Measurements from ENCODE around the gene TMEM106A. TPM values are rescaled to one million over a fixed set of nuclear protein-coding genes. Genes with fewer than 3 reads are reported as not detected.

TMEM106A gene
- total RNA-seq, 1 experiment from 2014 or later, result 3.5 TPM

DNA sequence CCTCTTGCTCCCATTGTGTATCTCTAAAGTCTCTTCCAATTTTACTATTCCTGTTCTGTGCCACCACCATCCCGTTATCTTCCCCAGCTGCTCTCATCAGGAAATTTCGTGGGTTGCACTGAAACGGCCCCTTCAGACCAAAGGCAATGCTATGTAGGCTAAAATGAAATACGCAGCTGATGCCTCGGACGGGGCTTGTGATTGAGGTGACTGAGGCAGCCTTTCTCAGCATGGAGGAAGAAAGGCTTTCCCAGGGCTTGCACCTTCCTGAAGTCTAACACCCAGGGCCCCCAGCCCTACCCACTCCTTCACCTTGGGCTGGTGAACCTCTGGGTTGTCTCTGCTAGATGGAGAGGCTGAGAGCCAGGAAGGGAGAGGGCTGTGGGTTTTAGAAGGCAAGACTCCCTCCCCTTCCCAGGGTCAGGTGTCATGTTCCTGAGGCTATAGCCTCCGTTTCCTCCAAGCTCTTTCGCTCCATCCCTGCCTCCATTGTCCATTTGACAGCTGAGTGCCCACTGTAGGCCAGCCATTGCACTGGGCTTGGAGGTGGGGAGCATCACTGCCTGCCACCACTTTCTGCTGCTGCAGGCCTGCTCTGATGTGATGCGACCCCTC is 8.9 kb downstream of the TMEM106A start:
- BruUV-seq (replicated peaks), result no TSS peak
- CTCF ChIA-PET, result no interaction called here
- Histone ChIP-seq H3K4me2 (ENCODE audit: low read length) (no peak overlapping the region), H3K4me1 (ENCODE audit: control insufficient read depth in 1 of 2, insufficient read depth in 2 of 2, low read length in 2 of 2) (no peaks in the 10 kb centered on the region), H3K9me2 (ENCODE audit: insufficient read depth) (no peaks in the 10 kb centered on the region), H3K9ac (ENCODE audit: low read length) (no peak overlapping the region), H3K9me3 (ENCODE audit: control insufficient read depth in 1 of 2, insufficient read depth in 1 of 2, low read depth in 1 of 2, low read length in 2 of 2) (no peaks in the 10 kb centered on the region), H2AFZ (ENCODE audit: low read depth, low read length, poor library complexity, severe bottlenecking) (no peak overlapping the region), H3K36me3 (ENCODE audit: control insufficient read depth in 1 of 2, insufficient read depth in 2 of 2, low read length in 2 of 2) (no peaks in the 10 kb centered on the region), H3K79me2 (ENCODE audit: insufficient read depth, low read length) (no peaks in the 10 kb centered on the region), H4K20me1 (ENCODE audit: insufficient read depth) (no peaks in the 10 kb centered on the region), H3K4me3 (replicated peaks in 1 of 2; ENCODE audit: low read depth in 1 of 2, low read length in 2 of 2) (no peak overlapping the region), H3K27ac (ENCODE audit: low read depth, low read length) (no peak overlapping the region), H3K27me3 (ENCODE audit: insufficient read depth, low read length) (no peaks in the 10 kb centered on the region)
- TF ChIP-seq ZBTB33 (IDR thresholded peaks at IDR 0.05; ENCODE audit: extremely low read depth, insufficient replicate concordance, low read length) (no peak), RAD21 (IDR thresholded peaks at IDR 0.05; ENCODE audit: low read depth) (no peak), JUND (IDR thresholded peaks at IDR 0.05) (no peak), EGR1 (IDR thresholded peaks at IDR 0.05; ENCODE audit: low read depth) (no peak), ZNF274 (IDR thresholded peaks at IDR 0.05; ENCODE audit: low read depth, low read length) (no peak), CBX3 (IDR thresholded peaks at IDR 0.05; ENCODE audit: low read depth) (no peak), ZFX (IDR thresholded peaks at IDR 0.05) (no peak), POLR2A (IDR thresholded peaks at IDR 0.05; ENCODE audit: borderline replicate concordance, extremely low read depth, insufficient read depth, insufficient read length) (no peak), EZH2 (IDR thresholded peaks at IDR 0.05) (no peak), CEBPB (IDR thresholded peaks at IDR 0.05; ENCODE audit: low read depth) (no peak), YY1 (IDR thresholded peaks at IDR 0.05; ENCODE audit: extremely low read depth, insufficient replicate concordance, low read depth, low read length) (no peak), TCF7L2 (IDR thresholded peaks at IDR 0.05; ENCODE audit: borderline replicate concordance, extremely low read depth, insufficient read depth, insufficient read length) (no peak), SRF (IDR thresholded peaks at IDR 0.05; ENCODE audit: low read depth) (no peak), POLR2AphosphoS5 (IDR thresholded peaks at IDR 0.05; ENCODE audit: low read depth, low read length) (no peak), SP1 (IDR thresholded peaks at IDR 0.05; ENCODE audit: low read depth) (no peak)
- TF ChIP-seq, protein P1, sequence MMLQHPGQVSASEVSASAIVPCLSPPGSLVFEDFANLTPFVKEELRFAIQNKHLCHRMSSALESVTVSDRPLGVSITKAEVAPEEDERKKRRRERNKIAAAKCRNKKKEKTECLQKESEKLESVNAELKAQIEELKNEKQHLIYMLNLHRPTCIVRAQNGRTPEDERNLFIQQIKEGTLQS (IDR thresholded peaks at IDR 0.05), result no peak
- TF ChIP-seq, protein P2, sequence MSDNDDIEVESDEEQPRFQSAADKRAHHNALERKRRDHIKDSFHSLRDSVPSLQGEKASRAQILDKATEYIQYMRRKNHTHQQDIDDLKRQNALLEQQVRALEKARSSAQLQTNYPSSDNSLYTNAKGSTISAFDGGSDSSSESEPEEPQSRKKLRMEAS (IDR thresholded peaks at IDR 0.05), result no peak
- TF ChIP-seq, protein P3, sequence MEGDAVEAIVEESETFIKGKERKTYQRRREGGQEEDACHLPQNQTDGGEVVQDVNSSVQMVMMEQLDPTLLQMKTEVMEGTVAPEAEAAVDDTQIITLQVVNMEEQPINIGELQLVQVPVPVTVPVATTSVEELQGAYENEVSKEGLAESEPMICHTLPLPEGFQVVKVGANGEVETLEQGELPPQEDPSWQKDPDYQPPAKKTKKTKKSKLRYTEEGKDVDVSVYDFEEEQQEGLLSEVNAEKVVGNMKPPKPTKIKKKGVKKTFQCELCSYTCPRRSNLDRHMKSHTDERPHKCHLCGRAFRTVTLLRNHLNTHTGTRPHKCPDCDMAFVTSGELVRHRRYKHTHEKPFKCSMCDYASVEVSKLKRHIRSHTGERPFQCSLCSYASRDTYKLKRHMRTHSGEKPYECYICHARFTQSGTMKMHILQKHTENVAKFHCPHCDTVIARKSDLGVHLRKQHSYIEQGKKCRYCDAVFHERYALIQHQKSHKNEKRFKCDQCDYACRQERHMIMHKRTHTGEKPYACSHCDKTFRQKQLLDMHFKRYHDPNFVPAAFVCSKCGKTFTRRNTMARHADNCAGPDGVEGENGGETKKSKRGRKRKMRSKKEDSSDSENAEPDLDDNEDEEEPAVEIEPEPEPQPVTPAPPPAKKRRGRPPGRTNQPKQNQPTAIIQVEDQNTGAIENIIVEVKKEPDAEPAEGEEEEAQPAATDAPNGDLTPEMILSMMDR (IDR thresholded peaks at IDR 0.05 in 2 of 3, conservative IDR thresholded peaks at IDR 0.05 in 1 of 3; ENCODE audit: borderline replicate concordance in 1 of 3, insufficient read depth in 1 of 3, low read depth in 2 of 3, low read length in 2 of 3), result no peak
- DNase-seq (ENCODE audit: low read depth, low spot score) (no peak), ATAC-seq (no peak)
- POLR2A ChIA-PET, result interaction anchor here (3.9 kb wide), 1 partner anchor 95 kb away, joined by 22 read pairs; no protein-coding TSS in a partner anchor
- RAD21 ChIA-PET (ENCODE audit: low non-redundant PET in 1 of 2, low total read pairs in 2 of 2, uncharacterized antibody in 2 of 2, unreplicated experiment in 2 of 2), result no interaction called here
- intact Hi-C loops (cut with micrococcal nuclease), result no loop called here

Data from HCT116 (cell line).